DND-41 (cell line): ENCODE results near the gene ITIH5.

Experiments used
- CTCF ChIP-seq: IDR thresholded peaks from 2 replicates; pipeline ENCODE4 v1.5.1; 2012; ENCODE audit warnings: borderline replicate concordance, low read length, moderate library complexity, mild to moderate bottlenecking; ENCODE audit not compliant: poor library complexity, severe bottlenecking; ENCODE audit errors: extremely low read depth
- EZH2 ChIP-seq: IDR thresholded peaks from 3 replicates; pipeline ENCODE4 v1.6.1; 2012; ENCODE audit warnings: borderline replicate concordance, low read depth, mild to moderate bottlenecking, moderate library complexity, low read length, inconsistent platforms; ENCODE audit not compliant: severe bottlenecking

DNA sequence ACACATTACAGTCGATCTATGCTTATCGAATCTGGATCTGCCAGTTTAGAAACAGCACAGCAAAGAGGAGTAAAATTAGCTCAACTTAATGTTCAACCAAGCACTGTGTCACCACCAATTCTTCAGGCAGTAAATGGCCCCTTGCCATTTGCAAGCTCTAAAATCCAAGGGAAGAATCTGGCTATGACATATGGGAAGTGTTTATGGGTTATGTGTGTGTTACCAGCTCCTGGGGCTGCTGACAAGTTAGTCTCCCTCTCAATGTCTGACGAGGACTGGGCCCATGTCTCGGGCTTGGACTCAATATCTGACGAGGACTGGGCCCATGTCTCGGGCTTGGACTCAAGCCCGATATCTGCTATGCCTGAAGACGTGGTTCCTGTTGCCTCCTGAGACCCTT is 30.7 kb upstream of the ITIH5 start:
- no peak for TF ChIP-seq CTCF
- TF ChIP-seq EZH2 = no peak
